GM19099 (cell line): Measurements from ENCODE around the gene EFHD2.

Experiments used
- POLR2A ChIP-seq: IDR thresholded peaks from 3 replicates; pipeline ENCODE4 v1.6.1; 2011; ENCODE audit warnings: low read depth; ENCODE audit not compliant: insufficient read length; ENCODE audit errors: extremely low read depth

The EFHD2 gene

DNA sequence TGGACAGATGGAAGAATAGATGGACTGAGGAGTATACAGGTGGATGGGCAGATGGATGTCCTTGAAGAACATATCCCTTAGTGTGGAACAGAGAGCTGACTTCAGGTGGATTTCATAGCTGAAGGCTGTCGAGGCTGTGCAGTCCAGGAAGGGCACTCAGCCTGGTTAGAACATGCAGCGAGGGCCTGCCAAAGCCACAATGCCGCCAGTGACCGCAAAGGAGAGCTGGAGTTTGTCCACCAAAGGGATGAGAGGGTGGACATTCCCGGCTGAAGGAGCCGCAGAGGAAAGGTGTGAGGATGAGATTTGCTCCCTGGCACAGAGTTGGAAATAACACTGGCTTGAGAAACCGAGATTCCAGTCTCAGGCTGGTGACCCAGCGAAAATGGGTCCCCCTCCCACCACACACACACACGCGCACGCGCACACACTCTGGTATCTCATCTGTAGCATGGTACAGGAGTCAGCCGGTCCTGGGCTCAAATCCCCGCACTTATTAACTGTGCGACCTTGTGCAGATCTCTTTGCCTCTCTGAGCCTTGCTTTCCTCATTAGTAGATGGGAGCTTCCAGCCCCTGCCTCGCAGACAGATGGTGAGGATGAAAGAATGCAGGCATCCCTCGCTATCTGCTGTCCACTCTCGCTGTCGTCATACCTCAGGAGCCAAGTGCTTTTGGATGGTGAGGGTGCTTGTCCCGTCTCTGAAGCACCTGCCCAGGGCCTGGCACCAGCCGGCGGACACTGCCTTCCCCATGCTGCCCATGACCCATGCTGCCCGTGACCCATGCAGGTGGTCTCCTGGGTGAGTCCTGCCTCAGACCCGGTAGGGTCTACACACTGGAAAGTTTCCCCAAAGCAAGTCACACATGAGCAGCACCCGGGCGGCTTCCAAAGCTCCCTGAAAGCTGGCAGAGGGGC is 26.8 kb upstream of the EFHD2 start:
- no peak for TF ChIP-seq POLR2A

GRCh38 chr1:15383810-15384209 is 25.9 kb upstream of the EFHD2 start:
- no peak for TF ChIP-seq POLR2A

GRCh38 chr1:15384301-15384901 is 25.3 kb upstream of the EFHD2 start:
- no peak for TF ChIP-seq POLR2A

DNA sequence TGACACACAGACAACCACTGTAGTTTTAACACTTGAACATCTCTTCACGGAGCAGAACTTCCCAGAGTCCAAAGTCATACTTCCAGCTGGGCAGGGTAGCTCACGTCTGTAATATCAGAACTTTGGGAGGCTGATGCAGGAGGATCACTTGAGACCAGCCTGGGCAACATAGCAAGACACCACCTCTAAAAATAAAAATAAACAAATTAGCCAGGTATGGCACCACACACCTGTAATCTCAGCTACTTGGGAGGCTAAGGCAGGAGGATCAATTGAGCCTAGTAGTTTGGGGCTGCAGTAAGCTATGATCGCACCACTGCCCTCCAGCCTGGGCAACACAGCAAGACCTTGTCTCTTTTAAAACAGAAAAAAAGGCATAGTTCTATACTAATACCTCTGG is 24.3 kb upstream of the EFHD2 start:
- no peak for TF ChIP-seq POLR2A

DNA sequence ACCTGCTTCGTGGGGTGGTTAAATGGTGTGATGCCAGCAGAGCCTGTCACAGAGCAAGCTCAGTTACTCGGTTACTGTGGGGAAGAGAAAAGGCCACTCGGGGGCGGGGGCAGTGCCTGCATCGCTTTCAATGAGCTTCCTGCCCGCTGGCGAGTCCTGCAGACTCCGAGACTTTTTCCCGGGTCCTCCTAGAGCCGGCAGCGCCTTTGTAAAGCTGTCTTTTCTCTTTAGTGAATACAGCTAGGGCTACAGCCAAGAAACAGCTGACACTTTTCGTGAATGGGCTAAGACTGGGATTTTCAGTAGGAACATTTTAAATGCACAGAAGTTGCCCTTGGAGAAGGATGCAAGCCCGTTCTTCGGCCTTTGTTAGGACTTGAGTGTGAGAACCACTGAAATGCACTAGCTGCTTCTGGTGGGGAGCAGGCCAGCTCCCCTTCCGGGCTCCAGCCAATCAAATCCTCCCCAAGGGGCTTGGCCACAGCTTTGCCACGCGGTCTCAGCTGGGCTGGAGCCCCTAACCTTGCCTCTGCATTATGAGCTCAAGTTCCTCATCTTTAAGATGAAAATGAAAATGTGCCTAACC is 23.4 kb upstream of the EFHD2 start:
- TF ChIP-seq POLR2A = no peak

DNA sequence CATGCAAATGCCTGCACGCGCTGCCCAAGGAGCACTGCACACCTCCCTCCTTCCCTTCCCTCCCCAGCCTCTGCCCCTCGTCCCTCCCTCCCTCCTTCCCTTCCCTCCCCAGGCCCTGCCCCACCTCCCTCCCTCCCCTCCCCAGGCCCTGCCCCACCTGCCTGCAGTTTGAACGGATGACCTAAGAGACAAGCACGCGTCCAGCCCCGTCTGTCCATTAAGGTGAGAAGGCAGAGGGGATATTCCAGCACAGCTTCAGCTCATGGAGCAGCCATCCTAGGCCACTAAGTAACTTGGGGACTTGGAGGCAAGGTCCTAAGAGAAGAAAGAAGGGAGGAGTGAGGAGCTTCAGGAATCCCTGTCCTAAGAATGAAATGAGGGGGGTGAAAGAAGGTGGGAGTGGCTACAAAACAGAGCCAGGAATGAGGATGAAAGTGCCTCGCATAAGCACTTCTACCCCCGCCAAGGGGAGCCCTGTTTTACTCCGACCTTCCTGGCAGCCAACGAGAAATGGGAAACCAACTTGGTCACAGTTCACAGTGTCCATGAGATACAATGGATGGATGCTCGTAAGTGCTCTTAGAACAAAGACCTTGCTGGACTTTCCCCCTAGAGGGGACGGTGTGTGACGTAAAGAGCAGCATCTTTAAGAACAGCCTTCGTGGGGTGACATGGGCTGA is 21.3 kb upstream of the EFHD2 start:
- no peak for TF ChIP-seq POLR2A

DNA sequence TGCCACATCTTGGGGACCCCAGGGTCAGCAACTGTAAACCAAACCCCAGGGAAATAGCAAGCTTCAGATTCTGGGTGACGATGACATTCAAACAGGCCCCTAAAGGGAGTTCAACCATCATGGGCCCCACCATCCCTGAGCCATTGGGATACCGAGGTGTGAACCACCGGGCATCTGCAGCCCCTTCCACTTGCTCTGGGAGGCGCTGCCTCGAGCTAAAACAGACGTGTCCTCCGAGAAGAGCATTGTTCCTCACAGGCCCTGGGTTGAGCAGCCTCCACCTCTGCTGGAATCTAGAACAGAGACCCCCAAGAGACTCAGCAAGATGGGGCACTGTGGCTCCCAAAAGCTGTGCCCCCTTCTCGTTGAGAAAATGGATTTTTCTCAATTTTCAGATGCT is 19.0 kb upstream of the EFHD2 start:
- TF ChIP-seq POLR2A = no peak

- TF ChIP-seq POLR2A = no peak
These were observed 18.3 kb upstream of the EFHD2 start for GRCh38 chr1:15391366-15391765.

DNA sequence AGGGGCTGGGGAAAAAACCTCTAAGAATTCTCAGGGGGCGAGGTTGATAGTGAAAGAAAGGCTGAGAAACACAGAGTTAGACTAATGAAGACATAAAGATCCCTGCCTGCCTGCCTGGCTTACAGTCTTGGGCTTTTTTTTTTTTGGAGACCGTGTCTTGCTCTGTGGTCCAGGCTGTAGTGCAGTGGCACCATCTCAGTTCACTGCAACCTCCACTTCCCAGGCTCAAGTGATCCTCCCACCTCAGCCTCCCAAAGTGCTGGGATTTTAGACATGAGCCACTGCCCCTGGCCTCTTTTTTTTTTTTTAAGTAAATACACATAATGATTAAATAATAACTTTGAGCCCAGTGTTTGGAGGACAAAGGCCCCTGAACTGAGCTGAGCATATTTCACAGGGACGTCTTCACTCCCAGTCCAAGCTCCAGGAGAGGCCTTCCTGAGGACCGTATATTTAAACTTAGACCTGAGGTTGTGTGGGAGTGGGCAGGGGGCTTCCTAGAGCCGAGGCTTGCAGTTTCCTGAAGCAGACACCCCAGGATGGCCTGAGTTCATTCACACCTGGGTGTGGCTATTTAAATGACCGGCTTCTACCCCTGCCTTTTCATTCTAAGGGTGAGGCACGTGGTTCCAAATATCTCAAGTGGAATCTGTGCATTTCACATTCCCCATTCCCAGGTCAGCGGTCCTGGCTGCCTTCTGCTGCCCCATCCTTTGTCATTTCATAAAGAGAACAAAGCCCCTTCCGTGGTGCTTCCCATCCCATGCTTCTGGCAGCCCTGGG is 16.0 kb upstream of the EFHD2 start:
- no peak for TF ChIP-seq POLR2A

DNA sequence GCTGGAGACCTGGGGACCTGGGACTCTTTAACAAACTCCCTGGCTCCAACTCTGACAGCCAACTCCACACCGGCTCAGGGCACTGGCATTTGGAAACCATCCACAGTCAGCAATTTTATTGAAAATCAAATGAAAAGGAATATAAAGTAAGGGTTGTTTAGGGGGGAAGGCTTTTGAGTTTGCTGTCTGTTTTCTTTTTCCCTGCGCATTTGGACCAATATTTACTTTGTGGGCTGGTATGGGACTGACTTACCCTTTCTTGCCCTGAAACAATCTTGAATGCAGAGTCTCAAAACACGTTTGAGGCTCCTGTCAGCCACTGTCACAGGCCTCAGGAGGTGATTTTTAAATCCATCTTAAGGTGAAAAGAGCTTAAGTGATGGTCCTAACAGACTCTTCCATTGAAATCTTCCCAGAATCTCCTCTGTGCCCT is 15.4 kb upstream of the EFHD2 start:
- no peak for TF ChIP-seq POLR2A

DNA sequence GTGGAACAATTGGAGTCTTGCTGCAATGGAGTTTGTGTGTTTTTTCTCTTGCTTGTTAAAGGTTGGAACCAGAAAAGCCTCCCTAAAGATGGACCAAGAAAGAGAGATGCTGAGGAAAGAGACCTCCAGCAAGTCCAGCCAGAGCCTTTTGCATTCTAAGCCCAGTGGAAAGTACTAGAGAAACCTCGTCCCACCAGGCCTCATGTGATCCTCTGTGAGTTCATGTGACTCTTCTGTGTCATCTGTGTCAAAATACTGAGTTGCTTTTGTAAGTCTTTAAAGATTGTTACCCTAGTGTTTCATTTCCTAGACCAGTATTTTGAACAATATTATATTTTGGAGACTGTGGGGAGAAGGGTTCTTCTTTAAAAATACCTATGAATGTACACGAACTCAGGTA is 12.5 kb upstream of the EFHD2 start:
- TF ChIP-seq POLR2A = no peak

DNA sequence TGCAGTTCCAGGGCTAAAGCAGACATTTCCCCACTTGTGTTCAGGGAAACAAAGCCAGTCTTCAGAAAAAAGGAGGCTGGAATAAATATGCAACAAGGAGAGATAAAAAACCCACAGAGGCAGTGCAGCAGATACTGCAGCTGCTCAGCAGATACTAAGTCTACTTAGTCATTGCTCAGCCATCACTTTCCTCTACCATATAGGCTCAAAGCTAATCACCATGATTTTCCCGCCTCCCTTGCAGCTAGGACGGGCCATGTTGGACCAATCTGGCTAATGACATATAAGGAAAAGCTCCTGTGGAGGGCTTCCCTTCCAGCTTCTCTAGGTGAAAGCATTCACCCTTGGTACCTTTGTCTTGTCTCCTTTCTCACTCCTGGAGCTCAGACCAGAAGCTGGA is 10.0 kb upstream of the EFHD2 start:
- TF ChIP-seq POLR2A = no peak

GRCh38 chr1:15400627-15401026 is 9.1 kb upstream of the EFHD2 start:
- TF ChIP-seq POLR2A = no peak

- no peak for TF ChIP-seq POLR2A
These were observed 8.2 kb upstream of the EFHD2 start for GRCh38 chr1:15401391-15402055.

- TF ChIP-seq POLR2A = no peak
These were observed 6.8 kb upstream of the EFHD2 start for GRCh38 chr1:15402809-15403450.
